ENCODE data around the gene A3GALT2. TPM values are rescaled to one million over a fixed set of nuclear protein-coding genes. Genes with fewer than 3 reads are reported as not detected.

Gene A3GALT2
- total RNA-seq, 2 donors from 2014 or later: not detected

GRCh38 chr1:33317946-33318345 lies 3.0 kb downstream of the A3GALT2 start:
- intact Hi-C loops (cut with DNase I): no loop called here
- Histone ChIP-seq H3K4me3 (no peak overlapping the region), H3K27me3 (no peaks in the 10 kb centered on the region), H3K9ac (ENCODE audit: low read depth in 2 of 2, low read length in 2 of 2) (no peak overlapping the region), H3K9me3 (no peaks in the 10 kb centered on the region), H3K4me1 (no peaks in the 10 kb centered on the region), H3K27ac (no peak overlapping the region), H3K36me3 (no peaks in the 10 kb centered on the region)
- DNase-seq: no peak
- no peak for TF ChIP-seq CTCF (IDR thresholded peaks at IDR 0.05)

- H3K27me3 ChIP-seq: no peaks in the 10 kb centered on the region
- H3K4me3 ChIP-seq: no peak overlapping the region
- intact Hi-C loops (cut with DNase I): no loop called here
- no peak overlapping the region for H3K27ac ChIP-seq
- H3K36me3 ChIP-seq: no peaks in the 10 kb centered on the region
- DNase-seq: no peak
- no peaks in the 10 kb centered on the region for H3K4me1 ChIP-seq
- H3K9ac ChIP-seq (ENCODE audit: low read depth in 2 of 2, low read length in 2 of 2): no peak overlapping the region
- no peaks in the 10 kb centered on the region for H3K9me3 ChIP-seq
- TF ChIP-seq CTCF (IDR thresholded peaks at IDR 0.05): no peak
These were observed 3.5 kb downstream of the A3GALT2 start for GRCh38 chr1:33317354-33317753.

- intact Hi-C loops (cut with DNase I): no loop called here
- no peak overlapping the region for H3K4me3 ChIP-seq
- no peak overlapping the region for H3K27ac ChIP-seq
- DNase-seq: no peak
- no peaks in the 10 kb centered on the region for H3K4me1 ChIP-seq
- H3K36me3 ChIP-seq: no peaks in the 10 kb centered on the region
- H3K27me3 ChIP-seq: no peaks in the 10 kb centered on the region
- TF ChIP-seq CTCF (IDR thresholded peaks at IDR 0.05): no peak
- H3K9me3 ChIP-seq: no peaks in the 10 kb centered on the region
- no peak overlapping the region for H3K9ac ChIP-seq (ENCODE audit: low read depth in 2 of 2, low read length in 2 of 2)
These were observed 4.3 kb downstream of the A3GALT2 start for GRCh38 chr1:33316601-33317000.

GRCh38 chr1:33314416-33314815 lies 6.5 kb downstream of the A3GALT2 start:
- Histone ChIP-seq H3K4me1 (no peaks in the 10 kb centered on the region), H3K27me3 (no peaks in the 10 kb centered on the region), H3K9me3 (no peaks in the 10 kb centered on the region), H3K9ac (ENCODE audit: low read depth in 2 of 2, low read length in 2 of 2) (no peak overlapping the region), H3K4me3 (no peak overlapping the region), H3K36me3 (no peaks in the 10 kb centered on the region), H3K27ac (no peak overlapping the region)
- no peak for TF ChIP-seq CTCF (IDR thresholded peaks at IDR 0.05)
- no peak for DNase-seq
- intact Hi-C loops (cut with DNase I): no loop called here

- Histone ChIP-seq H3K36me3 (no peaks in the 10 kb centered on the region), H3K9ac (ENCODE audit: low read depth in 2 of 2, low read length in 2 of 2) (no peak overlapping the region), H3K4me3 (no peak overlapping the region), H3K9me3 (no peaks in the 10 kb centered on the region), H3K4me1 (no peaks in the 10 kb centered on the region), H3K27me3 (no peaks in the 10 kb centered on the region), H3K27ac (no peak overlapping the region)
- no peak for DNase-seq
- intact Hi-C loops (cut with DNase I): no loop called here
- no peak for TF ChIP-seq CTCF (IDR thresholded peaks at IDR 0.05)
These were observed 8.5 kb downstream of the A3GALT2 start for GRCh38 chr1:33312413-33312749.

Measured in colonic mucosa (tissue), 4 donors.